Measurements from ENCODE around the gene NDRG3. TPM values are rescaled to one million over a fixed set of nuclear protein-coding genes. Genes with fewer than 3 reads are reported as not detected.

The NDRG3 gene
- total RNA-seq, 1 donor from 2014 or later = 11.3 TPM

DNA sequence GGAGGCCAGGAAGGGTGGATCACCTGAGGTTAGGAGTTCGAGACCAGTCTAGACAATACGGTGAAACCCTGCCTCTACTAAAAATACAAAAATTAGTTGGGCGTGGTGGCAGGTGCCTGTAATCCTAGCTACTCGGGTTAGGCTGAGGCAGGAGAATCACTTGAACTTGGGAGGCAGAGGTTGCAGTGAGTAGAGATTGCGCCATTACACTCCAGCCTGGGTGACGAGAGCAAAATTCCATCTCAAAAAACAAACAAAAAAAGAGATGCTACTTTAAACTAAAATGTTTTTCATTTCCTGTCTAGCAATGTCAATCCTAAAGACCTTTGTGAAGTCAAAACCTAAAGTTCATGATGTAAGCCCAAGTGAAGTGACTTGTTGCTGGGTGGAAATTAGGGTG, 14.8 kb upstream of the NDRG3 start:
- no peaks in the 10 kb centered on the region for H3K27me3 ChIP-seq (ENCODE audit: control insufficient read depth, insufficient read depth, low read length)
- TF ChIP-seq, protein P1, sequence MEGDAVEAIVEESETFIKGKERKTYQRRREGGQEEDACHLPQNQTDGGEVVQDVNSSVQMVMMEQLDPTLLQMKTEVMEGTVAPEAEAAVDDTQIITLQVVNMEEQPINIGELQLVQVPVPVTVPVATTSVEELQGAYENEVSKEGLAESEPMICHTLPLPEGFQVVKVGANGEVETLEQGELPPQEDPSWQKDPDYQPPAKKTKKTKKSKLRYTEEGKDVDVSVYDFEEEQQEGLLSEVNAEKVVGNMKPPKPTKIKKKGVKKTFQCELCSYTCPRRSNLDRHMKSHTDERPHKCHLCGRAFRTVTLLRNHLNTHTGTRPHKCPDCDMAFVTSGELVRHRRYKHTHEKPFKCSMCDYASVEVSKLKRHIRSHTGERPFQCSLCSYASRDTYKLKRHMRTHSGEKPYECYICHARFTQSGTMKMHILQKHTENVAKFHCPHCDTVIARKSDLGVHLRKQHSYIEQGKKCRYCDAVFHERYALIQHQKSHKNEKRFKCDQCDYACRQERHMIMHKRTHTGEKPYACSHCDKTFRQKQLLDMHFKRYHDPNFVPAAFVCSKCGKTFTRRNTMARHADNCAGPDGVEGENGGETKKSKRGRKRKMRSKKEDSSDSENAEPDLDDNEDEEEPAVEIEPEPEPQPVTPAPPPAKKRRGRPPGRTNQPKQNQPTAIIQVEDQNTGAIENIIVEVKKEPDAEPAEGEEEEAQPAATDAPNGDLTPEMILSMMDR (IDR thresholded peaks at IDR 0.05; ENCODE audit: insufficient read depth, low read length, severe bottlenecking) = no peak
- DNase-seq (ENCODE audit: low read depth) (no peak), FAIRE-seq (no peak)
- no peak overlapping the region for H3K4me3 ChIP-seq (ENCODE audit: low read depth, low read length)
- H3K36me3 ChIP-seq (ENCODE audit: control insufficient read depth, insufficient read depth, low read length) = peaks cover 2% of the 10 kb centered on the region

DNA sequence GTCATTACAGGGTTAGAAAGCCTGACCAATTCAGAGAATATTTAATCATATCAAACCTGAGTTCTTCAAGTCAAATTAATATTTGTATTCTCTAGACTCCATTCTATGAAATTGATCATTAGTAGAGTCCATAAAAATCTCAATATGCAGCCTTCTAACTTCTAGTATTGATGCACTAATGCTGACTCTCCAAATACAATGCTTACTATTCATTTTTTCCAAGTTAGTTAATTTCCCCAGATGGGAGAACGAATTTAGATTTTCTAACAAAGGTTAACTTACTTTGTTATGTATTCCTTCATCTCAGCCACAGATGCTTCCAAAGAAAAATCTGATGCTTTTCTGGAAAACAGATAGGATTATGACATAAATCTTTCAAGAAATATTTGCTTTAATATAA, 12.4 kb upstream of the NDRG3 start:
- TF ChIP-seq, protein P1 (IDR thresholded peaks at IDR 0.05; ENCODE audit: insufficient read depth, low read length, severe bottlenecking) = no peak
- H3K36me3 ChIP-seq (ENCODE audit: control insufficient read depth, insufficient read depth, low read length) = peaks cover 4% of the 10 kb centered on the region
- H3K27me3 ChIP-seq (ENCODE audit: control insufficient read depth, insufficient read depth, low read length) = no peaks in the 10 kb centered on the region
- no peak for DNase-seq (ENCODE audit: low read depth)
- H3K4me3 ChIP-seq (ENCODE audit: low read depth, low read length) = no peak overlapping the region
- FAIRE-seq = no peak

DNA sequence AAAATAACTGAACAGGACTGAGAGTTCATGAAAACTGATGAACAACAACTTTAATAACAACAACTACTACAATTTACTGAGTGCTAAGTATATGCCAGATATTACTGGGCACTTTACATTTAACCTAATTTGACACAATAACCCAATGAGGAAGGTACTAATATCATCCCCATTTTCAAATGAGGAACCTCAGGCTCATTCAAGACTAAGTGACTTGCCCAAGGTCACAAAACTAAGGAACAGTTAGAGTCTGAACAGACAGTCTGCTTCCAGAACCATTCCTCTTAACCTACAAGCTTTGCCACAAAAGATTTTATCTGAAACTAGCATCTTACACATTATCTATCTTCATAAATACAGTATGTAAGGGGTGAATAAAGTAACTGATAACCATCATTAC, 10.6 kb upstream of the NDRG3 start:
- TF ChIP-seq, protein P1 (IDR thresholded peaks at IDR 0.05; ENCODE audit: insufficient read depth, low read length, severe bottlenecking) = no peak
- Histone ChIP-seq H3K36me3 (ENCODE audit: control insufficient read depth, insufficient read depth, low read length) (peaks cover 7% of the 10 kb centered on the region), H3K4me3 (ENCODE audit: low read depth, low read length) (no peak overlapping the region), H3K27me3 (ENCODE audit: control insufficient read depth, insufficient read depth, low read length) (no peaks in the 10 kb centered on the region)
- DNase-seq (ENCODE audit: low read depth) = no peak
- no peak for FAIRE-seq

DNA sequence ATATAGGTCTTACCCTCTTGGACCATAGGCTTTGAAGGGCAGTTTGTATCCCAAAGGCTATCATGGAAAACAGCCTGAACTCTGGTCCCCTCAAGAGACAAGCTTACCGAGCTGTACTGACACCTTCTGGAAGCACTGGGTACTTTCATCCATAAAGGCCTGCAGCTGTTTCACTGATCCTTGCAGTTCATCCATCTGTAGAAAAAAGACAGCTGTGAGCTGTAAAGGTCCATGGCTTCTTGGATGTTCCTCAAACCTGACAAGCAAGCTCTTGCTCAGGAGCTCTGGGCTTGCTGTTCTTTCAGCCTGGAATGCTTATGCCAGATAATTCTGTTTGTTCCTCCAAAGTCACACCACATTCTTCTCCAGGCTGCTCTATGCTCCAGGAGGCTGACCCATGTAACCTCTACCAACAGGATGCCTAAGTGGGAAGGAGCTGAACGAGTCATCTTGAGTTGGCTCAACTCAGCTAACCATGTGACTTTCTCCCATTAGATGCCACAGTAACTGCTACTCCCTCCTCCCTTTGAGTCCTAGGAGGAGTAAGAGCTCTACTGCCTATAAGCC, 8.8 kb upstream of the NDRG3 start:
- H3K36me3 ChIP-seq (ENCODE audit: control insufficient read depth, insufficient read depth, low read length) = peaks cover 7% of the 10 kb centered on the region
- FAIRE-seq = no peak
- H3K27me3 ChIP-seq (ENCODE audit: control insufficient read depth, insufficient read depth, low read length) = no peaks in the 10 kb centered on the region
- peak; percentile 73 for DNase-seq (ENCODE audit: low read depth)
- no peak overlapping the region for H3K4me3 ChIP-seq (ENCODE audit: low read depth, low read length)
- TF ChIP-seq, protein P1 (IDR thresholded peaks at IDR 0.05; ENCODE audit: insufficient read depth, low read length, severe bottlenecking) = peak; percentile 79

DNA sequence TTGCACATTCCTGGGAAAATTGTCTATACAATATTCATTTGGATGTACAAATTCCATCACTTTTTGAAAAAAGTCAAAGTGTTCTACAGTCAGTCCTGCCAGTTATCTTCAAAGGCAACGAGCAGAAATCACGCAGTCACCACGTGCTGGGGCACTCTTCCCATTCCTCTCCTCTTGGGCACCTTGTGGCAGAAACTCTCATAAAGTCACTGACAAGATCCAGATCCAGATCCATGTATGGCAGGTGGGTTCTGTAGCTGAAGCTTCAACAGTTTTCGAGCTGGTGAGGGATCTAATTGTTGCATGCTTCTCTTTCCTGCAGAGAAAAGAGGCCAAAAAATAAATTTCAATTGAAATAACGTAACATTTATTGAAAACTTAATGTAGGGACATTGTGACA, 6.7 kb upstream of the NDRG3 start:
- Histone ChIP-seq H3K36me3 (ENCODE audit: control insufficient read depth, insufficient read depth, low read length) (peaks cover 7% of the 10 kb centered on the region), H3K27me3 (ENCODE audit: control insufficient read depth, insufficient read depth, low read length) (no peaks in the 10 kb centered on the region), H3K4me3 (ENCODE audit: low read depth, low read length) (no peak overlapping the region)
- FAIRE-seq (no peak), DNase-seq (ENCODE audit: low read depth) (no peak)
- TF ChIP-seq, protein P1 (IDR thresholded peaks at IDR 0.05; ENCODE audit: insufficient read depth, low read length, severe bottlenecking) = no peak
